Smooth muscle cell (in vitro differentiated cells): ENCODE measurements around the gene TNFRSF14. TPM values are rescaled to one million over a fixed set of nuclear protein-coding genes. Genes with fewer than 3 reads are reported as not detected.
"Not testable (repeated sequence)": the region's sequence is repeated elsewhere in the genome, so short reads cannot be mapped to it uniquely, and the experiment has no call there.

Source experiments
- DNase-seq: peaks from one replicate; lab custom pipeline; 2025; ENCODE audit not compliant: unreplicated experiment; lab: John Stamatoyannopoulos, UW
- H2AFZ ChIP-seq: fragments of 200-600 bp; sonication (generic); 2 replicates; pipeline ENCODE4 v1.6.0; 2016; ENCODE audit warnings: antibody characterized with exemption, low read depth, mild to moderate bottlenecking
- H3F3A ChIP-seq: fragments of 200-600 bp; sonication (generic); 2 replicates; pipeline ENCODE4 v1.6.0; 2017; ENCODE audit warnings: antibody characterized with exemption, low read depth
- H3K27ac ChIP-seq: fragments of 200-600 bp; sonication (generic); 2 replicates; pipeline ENCODE4 v1.5.1; 2016; ENCODE audit warnings: low read depth, mild to moderate bottlenecking
- H3K27me3 ChIP-seq: fragments of 200-600 bp; sonication (generic); 2 replicates; pipeline ENCODE4 v1.6.1; 2016; ENCODE audit warnings: low read depth, mild to moderate bottlenecking
- H3K36me3 ChIP-seq: fragments of 200-600 bp; sonication (generic); 2 replicates; pipeline ENCODE4 v1.5.1; 2016; ENCODE audit warnings: low read depth
- H3K4me1 ChIP-seq: fragments of 200-600 bp; sonication (generic); 2 replicates; pipeline ENCODE4 v1.5.1; 2016; ENCODE audit warnings: low read depth
- H3K4me2 ChIP-seq: fragments of 200-600 bp; sonication (generic); 2 replicates; pipeline ENCODE4 v1.6.0; 2016; ENCODE audit warnings: mild to moderate bottlenecking
- H3K4me3 ChIP-seq: fragments of 200-600 bp; sonication (generic); 2 replicates; pipeline ENCODE4 v1.5.1; 2016; ENCODE audit warnings: mild to moderate bottlenecking
- H3K79me2 ChIP-seq: fragments of 200-600 bp; sonication (generic); 2 replicates; pipeline ENCODE4 v1.6.0; 2016; ENCODE audit warnings: low read depth, mild to moderate bottlenecking
- H3K9ac ChIP-seq: fragments of 200-600 bp; sonication (generic); 2 replicates; pipeline ENCODE4 v1.6.0; 2016; ENCODE audit warnings: low read depth
- H3K9me3 ChIP-seq: fragments of 200-600 bp; sonication (generic); replicated peaks from 2 replicates; pipeline ENCODE4 v1.5.1; 2016; ENCODE audit warnings: low read depth
- H4K20me1 ChIP-seq: fragments of 200-600 bp; sonication (generic); 2 replicates; pipeline ENCODE4 v1.6.0; 2016; ENCODE audit warnings: low read depth
- CTCF ChIP-seq: fragments of 200-600 bp; sonication (generic); IDR thresholded peaks from 2 replicates; pipeline ENCODE4 v1.5.1; 2017; ENCODE audit warnings: borderline replicate concordance, mild to moderate bottlenecking, antibody characterized with exemption; ENCODE audit not compliant: insufficient read depth, poor library complexity, severe bottlenecking
- WGBS: methylation state at CpG from one replicate; pipeline ENCODE4 v1.1.7; 2016; ENCODE audit warnings: low lambda C conversion rate; 5-methylcytosine and 5-hydroxymethylcytosine counted together
- polyA plus RNA-seq: library from polyadenylated mRNA; unstranded; fragments of >200 nt; fragmentation: Nextera tagmentation; extraction: Ambion mirVana; gene quantifications from 2 replicates; pipeline ENCODE4 v1.2.1, GENCODE V29; 2016
- total RNA-seq: library from RNA; depleted of rRNA; stranded (reverse); fragments of >200 nt; gene quantifications from 2 replicates; pipeline ENCODE4 v1.2.3, GENCODE V29; 2014

TNFRSF14 gene
- total and polyA plus RNA-seq, 2 experiments from 2014 or later, result not detected

DNA sequence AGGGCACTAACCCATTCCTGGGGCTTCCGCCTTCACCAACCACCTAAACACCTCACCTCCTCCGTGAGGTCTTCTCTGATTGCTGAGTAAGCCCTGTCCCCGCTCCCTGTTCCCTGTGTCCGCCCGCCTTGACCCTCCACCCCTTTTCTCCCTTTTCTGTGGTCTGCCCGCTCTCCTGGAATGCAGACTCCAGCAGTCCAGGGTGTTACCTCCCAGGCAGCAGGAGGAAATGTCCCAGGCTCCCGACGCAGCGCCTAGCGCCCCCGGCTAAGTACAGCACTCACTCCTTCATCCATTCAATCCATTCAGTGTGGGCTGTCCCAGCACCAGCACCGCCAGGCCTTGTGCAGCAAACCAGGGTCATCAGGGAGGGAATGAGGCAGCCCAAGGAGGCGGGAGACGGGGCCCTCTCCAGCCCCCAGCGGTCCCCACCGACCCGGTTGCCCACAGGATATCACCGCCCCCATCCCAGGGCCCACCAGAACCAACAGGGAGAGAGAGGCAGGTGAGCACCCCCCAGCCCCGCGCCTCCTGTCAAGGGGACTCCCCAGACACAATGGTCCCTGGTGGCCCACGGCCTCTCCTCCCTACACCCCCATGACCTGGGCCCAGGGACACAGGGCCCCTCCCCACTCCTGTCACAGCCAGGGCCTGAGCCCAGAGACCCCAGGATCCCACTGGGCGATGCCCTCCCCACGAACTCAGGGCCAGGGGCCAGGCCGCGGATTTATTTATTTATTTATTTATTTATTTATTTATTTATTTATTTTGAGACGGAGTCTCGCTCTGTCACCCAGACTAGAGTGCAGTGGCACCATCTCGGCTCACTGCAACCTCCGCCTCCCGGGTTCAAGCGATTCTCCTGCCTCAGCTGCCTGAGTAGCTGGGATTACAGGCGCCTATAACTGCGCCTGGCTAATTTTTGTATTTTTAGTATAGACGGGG, 10.2 kb downstream of the TNFRSF14 start:
- Histone ChIP-seq H3K27me3 (no peaks in the 10 kb centered on the region), H4K20me1 (no peaks in the 10 kb centered on the region), H3K36me3 (no peaks in the 10 kb centered on the region), H3F3A (no peaks in the 10 kb centered on the region), H3K4me1 (no peaks in the 10 kb centered on the region), H3K4me2 (no peak overlapping the region), H3K27ac (no peak overlapping the region), H2AFZ (no peak overlapping the region), H3K9me3 (no peaks in the 10 kb centered on the region), H3K9ac (no peak overlapping the region), H3K4me3 (no peak overlapping the region), H3K79me2 (no peaks in the 10 kb centered on the region)
- DNase-seq, result no peak
- 75% methylated on average over 27 of the region's 34 CpGs for WGBS
- no peak for TF ChIP-seq CTCF

DNA sequence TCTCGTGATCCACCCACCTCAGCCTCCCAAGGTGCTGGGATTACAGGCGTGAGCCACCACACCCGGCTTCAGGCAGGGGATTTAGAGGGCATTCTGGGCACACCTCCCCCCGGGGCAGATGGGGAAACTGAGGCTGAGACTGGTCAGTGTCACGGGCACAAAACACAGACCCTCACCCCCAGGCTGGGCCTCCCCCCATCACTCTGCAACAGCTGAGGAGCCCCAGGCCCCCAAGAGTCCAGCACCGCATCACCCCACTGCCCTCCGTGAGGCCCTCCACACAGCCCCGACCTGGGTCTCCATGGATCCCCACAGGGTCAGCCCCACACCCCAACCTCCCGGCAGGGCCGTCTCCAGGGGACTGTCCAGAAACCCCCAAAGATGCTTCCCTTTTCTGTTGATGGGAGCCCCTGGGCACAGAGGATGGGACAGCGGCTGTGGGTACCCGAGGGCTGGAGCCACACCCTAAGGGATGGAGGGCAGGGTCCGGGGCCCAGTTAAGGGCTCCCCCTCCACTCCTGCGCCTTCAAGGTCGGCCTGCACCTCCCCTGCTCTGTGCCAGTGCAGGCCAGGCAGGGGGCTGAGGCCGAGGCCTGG, 11.0 kb downstream of the TNFRSF14 start:
- no peaks in the 10 kb centered on the region for H3K4me1 ChIP-seq
- H3K4me3 ChIP-seq, result no peak overlapping the region
- 91% methylated on average over 16 of the region's 16 CpGs for WGBS
- H3K27me3 ChIP-seq, result no peaks in the 10 kb centered on the region
- no peak overlapping the region for H2AFZ ChIP-seq
- DNase-seq, result no peak
- H4K20me1 ChIP-seq, result no peaks in the 10 kb centered on the region
- no peaks in the 10 kb centered on the region for H3F3A ChIP-seq
- no peaks in the 10 kb centered on the region for H3K9me3 ChIP-seq
- no peak overlapping the region for H3K9ac ChIP-seq
- no peak overlapping the region for H3K4me2 ChIP-seq
- no peaks in the 10 kb centered on the region for H3K79me2 ChIP-seq
- no peaks in the 10 kb centered on the region for H3K36me3 ChIP-seq
- H3K27ac ChIP-seq, result no peak overlapping the region
- TF ChIP-seq CTCF, result no peak

- not testable (repeated sequence) for H3K4me2 ChIP-seq, H3K27me3 ChIP-seq, H3K9ac ChIP-seq, H3K36me3 ChIP-seq, H3K4me1 ChIP-seq, H3F3A ChIP-seq, H3K79me2 ChIP-seq, H3K4me3 ChIP-seq, H3K27ac ChIP-seq, H3K9me3 ChIP-seq, H2AFZ ChIP-seq, DNase-seq, H4K20me1 ChIP-seq
- WGBS, result 65% methylated on average over 4 of the region's 17 CpGs
Measured at GRCh38 chr1:2568187-2568816, 12.1 kb downstream of the TNFRSF14 start.

DNA sequence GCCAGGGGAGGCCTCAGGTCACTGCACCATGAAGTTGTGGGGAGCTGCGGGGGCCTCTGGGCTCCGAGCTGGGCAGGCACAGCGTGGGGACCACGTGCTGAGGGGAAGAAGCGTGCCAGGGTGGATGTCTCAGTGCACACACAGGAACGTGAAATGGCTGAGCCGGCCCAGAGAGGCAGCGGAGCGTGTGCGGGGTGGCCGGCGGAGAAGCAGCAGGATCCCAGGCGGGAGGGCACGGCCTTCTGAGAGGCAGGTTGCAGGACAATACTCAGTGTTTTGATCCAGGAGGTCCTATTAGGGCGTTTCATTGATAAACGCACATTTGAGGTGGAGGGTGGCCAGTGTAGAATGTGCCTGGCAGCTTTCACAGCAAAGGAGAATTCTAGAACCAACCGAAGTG, 12.9 kb downstream of the TNFRSF14 start:
- TF ChIP-seq CTCF, result no peak
- H3K4me2 ChIP-seq, result no peak overlapping the region
- H3K4me3 ChIP-seq, result no peak overlapping the region
- H3F3A ChIP-seq, result no peaks in the 10 kb centered on the region
- no peaks in the 10 kb centered on the region for H3K4me1 ChIP-seq
- H3K79me2 ChIP-seq, result no peaks in the 10 kb centered on the region
- no peaks in the 10 kb centered on the region for H3K9me3 ChIP-seq
- H3K9ac ChIP-seq, result no peak overlapping the region
- no peak for DNase-seq
- H4K20me1 ChIP-seq, result no peaks in the 10 kb centered on the region
- H3K27ac ChIP-seq, result no peak overlapping the region
- H3K27me3 ChIP-seq, result no peaks in the 10 kb centered on the region
- no peaks in the 10 kb centered on the region for H3K36me3 ChIP-seq
- no peak overlapping the region for H2AFZ ChIP-seq
- WGBS, result 88% methylated on average over 17 of the region's 17 CpGs

DNA sequence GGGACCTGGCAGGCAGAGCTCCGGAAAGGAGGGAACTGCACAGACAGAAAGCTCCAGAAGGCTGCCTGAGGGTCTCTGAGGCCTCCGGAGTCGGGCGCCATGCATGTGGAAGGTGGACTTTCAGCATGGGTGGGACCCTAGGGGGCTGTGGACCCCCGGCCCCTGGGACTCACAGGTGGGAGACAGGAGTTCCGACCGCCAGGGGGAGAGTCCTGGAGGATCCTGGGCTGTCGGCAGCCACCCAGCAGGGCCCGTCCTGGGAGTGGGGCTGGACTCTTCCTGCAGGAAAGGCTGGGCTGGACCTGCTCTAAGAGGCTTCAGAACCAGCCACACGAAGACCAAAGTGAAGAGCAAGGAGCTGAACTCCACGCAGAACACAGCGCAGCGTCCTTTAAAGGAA, 13.5 kb downstream of the TNFRSF14 start:
- DNase-seq, H3F3A ChIP-seq, H2AFZ ChIP-seq, H4K20me1 ChIP-seq, H3K4me2 ChIP-seq, H3K9me3 ChIP-seq, H3K36me3 ChIP-seq, H3K9ac ChIP-seq, H3K79me2 ChIP-seq, H3K27ac ChIP-seq, H3K27me3 ChIP-seq, H3K4me1 ChIP-seq, H3K4me3 ChIP-seq: not testable (repeated sequence)
- WGBS, result 88% methylated on average over 9 of the region's 13 CpGs
